GM12878 (cell line): ENCODE data around the gene DMRTC2. TPM values are rescaled to one million over a fixed set of nuclear protein-coding genes. Genes with fewer than 3 reads are reported as not detected.

Experiments used
- ATAC-seq: fragments of 200-7000 bp; cut with Tn5 transposase; 3 replicates; pipeline ENCODE4 v1.9.1; 2020; ENCODE audit warnings: mild to moderate bottlenecking, moderate library complexity
- BruUV-seq: library from RNA; stranded (reverse); fragments of 400-500 nt; replicated peaks from 2 replicates; lab custom pipeline; 2021; lab: Mats Ljungman, UMichigan
- CTCF ChIA-PET: fragments of 300-600 bp; sonication (Branson Sonifier 250); formaldehyde crosslinking; extraction: SDS; loops from one replicate; lab custom pipeline; 2021; ENCODE audit warnings: inconsistent platforms; lab: Yijun Ruan, JAX
- POLR2A ChIA-PET: fragments of 350-600 bp; formaldehyde crosslinking; extraction: SDS; loops from one replicate; lab custom pipeline; 2021; ENCODE audit warnings: inconsistent platforms; lab: Charles Lee
- RAD21 ChIA-PET: fragments of 300-600 bp; sonication (Branson Sonifier 250); formaldehyde crosslinking; loops from one replicate; lab custom pipeline; 2023; ENCODE audit warnings: antibody characterized with exemption; ENCODE audit not compliant: unreplicated experiment; lab: Charles Lee
- SMC1A ChIA-PET: fragments of 300-600 bp; sonication (Branson Sonifier 250); formaldehyde crosslinking; loops from one replicate; lab custom pipeline; 2023; ENCODE audit not compliant: unreplicated experiment, uncharacterized antibody; lab: Charles Lee
- DNase-seq: peaks from one replicate; pipeline ENCODE4 v3.0.0-alpha.2; 2011; ENCODE audit warnings: low read depth, low spot score
- FAIRE-seq: peaks from 3 replicates; lab custom pipeline; 2011; peaks lifted over from hg19 to GRCh38; lab: Jason Lieb, UNC
- H2AFZ ChIP-seq: 2 replicates; pipeline ENCODE4 v1.6.0; 2011; ENCODE audit warnings: low read depth, low read length, control low read depth; ENCODE audit not compliant: control insufficient read depth
- H3K27ac ChIP-seq: 2 replicates; pipeline ENCODE4 v1.5.1; 2011; ENCODE audit warnings: control low read depth; ENCODE audit not compliant: control insufficient read depth, insufficient read depth
- H3K27me3 ChIP-seq, 2 experiments: replicated peaks in 1 of 2; 2 replicates each; pipeline versions ENCODE4 v1.6.0 to v1.6.1; 2011; ENCODE audit warnings: low read length in 1 of 2; ENCODE audit not compliant: control insufficient read depth in 2 of 2, insufficient read depth in 2 of 2
- H3K36me3 ChIP-seq, 2 experiments: 2 replicates each; pipeline ENCODE4 v1.5.1; 2011; ENCODE audit warnings: low read length in 1 of 2; ENCODE audit not compliant: control insufficient read depth in 2 of 2, insufficient read depth in 2 of 2
- H3K4me1 ChIP-seq: 2 replicates; pipeline ENCODE4 v1.6.1; 2011; ENCODE audit warnings: mild to moderate bottlenecking, low read length, moderate library complexity, mixed read lengths; ENCODE audit not compliant: control insufficient read depth, insufficient read depth
- H3K4me2 ChIP-seq: 2 replicates; pipeline ENCODE4 v1.6.0; 2011; ENCODE audit warnings: control low read depth; ENCODE audit not compliant: control insufficient read depth, insufficient read depth
- H3K4me3 ChIP-seq: fragments of 200-600 bp; sonication (generic); 2 replicates; pipeline ENCODE4 v1.5.1; 2016
- H3K79me2 ChIP-seq: 2 replicates; pipeline ENCODE4 v1.6.0; 2011; ENCODE audit warnings: low read length; ENCODE audit not compliant: control insufficient read depth, insufficient read depth
- H3K9ac ChIP-seq: 2 replicates; pipeline ENCODE4 v1.8.0; 2011; ENCODE audit warnings: low read length, control low read depth, mixed read lengths; ENCODE audit not compliant: control insufficient read depth, insufficient read depth
- H3K9me3 ChIP-seq: replicated peaks from 3 replicates; pipeline ENCODE4 v1.5.1; 2011; ENCODE audit warnings: mild to moderate bottlenecking, low read length; ENCODE audit not compliant: control insufficient read depth, insufficient read depth
- H4K20me1 ChIP-seq: 2 replicates; pipeline ENCODE4 v1.6.0; 2011; ENCODE audit not compliant: control insufficient read depth, insufficient read depth
- BACH1 ChIP-seq: fragments of 450-650 bp; IDR thresholded peaks from 2 replicates; pipeline ENCODE4 v1.6.1; 2017; ENCODE audit warnings: mild to moderate bottlenecking, borderline replicate concordance
- CHD1 ChIP-seq: IDR thresholded peaks from 2 replicates; pipeline ENCODE4 v1.6.1; 2012; ENCODE audit warnings: low read depth, low read length, improper control_type of control experiment
- CHD4 ChIP-seq: fragments of 200-600 bp; sonication (generic); IDR thresholded peaks from 2 replicates; pipeline ENCODE4 v1.6.1; 2016; ENCODE audit warnings: mild to moderate bottlenecking
- FOXK2 ChIP-seq: fragments of 450-650 bp; IDR thresholded peaks from 2 replicates; pipeline ENCODE4 v1.6.1; 2017; ENCODE audit warnings: mild to moderate bottlenecking, moderate library complexity
- HDAC2 ChIP-seq: fragments of 200-600 bp; sonication (generic); IDR thresholded peaks from 2 replicates; pipeline ENCODE4 v1.6.1; 2017
- IKZF1 ChIP-seq: fragments of 450-650 bp; conservative IDR thresholded peaks from 2 replicates; pipeline ENCODE4 v1.6.1; 2017; ENCODE audit warnings: antibody characterized with exemption, mild to moderate bottlenecking
- NFIC ChIP-seq: IDR thresholded peaks from 2 replicates; pipeline ENCODE4 v1.6.1; 2012; ENCODE audit warnings: low read depth, mild to moderate bottlenecking, inconsistent platforms, low read length, moderate library complexity
- RAD51 ChIP-seq: fragments of 450-650 bp; IDR thresholded peaks from 2 replicates; pipeline ENCODE4 v1.6.1; 2016; ENCODE audit warnings: moderate library complexity, mild to moderate bottlenecking, inconsistent platforms
- RB1 ChIP-seq: fragments of 450-650 bp; formaldehyde crosslinking; IDR thresholded peaks from 2 replicates; pipeline ENCODE4 v1.6.1; 2017; ENCODE audit warnings: mild to moderate bottlenecking, borderline replicate concordance
- RCOR1 ChIP-seq: conservative IDR thresholded peaks from 2 replicates; pipeline ENCODE4 v1.6.1; 2012; ENCODE audit warnings: low read depth, low read length, improper control_type of control experiment
- RELB ChIP-seq: fragments of 450-650 bp; IDR thresholded peaks from 2 replicates; pipeline ENCODE4 v1.6.1; 2017; ENCODE audit warnings: low read depth, mild to moderate bottlenecking, moderate library complexity
- RUNX3 ChIP-seq: IDR thresholded peaks from 2 replicates; pipeline ENCODE4 v1.6.1; 2012; ENCODE audit warnings: low read length, inconsistent platforms
- SIN3A ChIP-seq: IDR thresholded peaks from 2 replicates; pipeline ENCODE4 v1.6.1; 2012; ENCODE audit warnings: low read depth, low read length, improper control_type of control experiment
- SP1 ChIP-seq: IDR thresholded peaks from one replicate; pipeline ENCODE4 v1.6.1; 2011; ENCODE audit warnings: low read depth, low read length
- SRF ChIP-seq, 2 experiments: IDR thresholded peaks; 2 replicates each; pipeline ENCODE4 v1.6.1; 2011; ENCODE audit warnings: low read depth in 2 of 2, low read length in 2 of 2, mild to moderate bottlenecking in 1 of 2, moderate library complexity in 1 of 2
- YY1 ChIP-seq: IDR thresholded peaks from 2 replicates; pipeline ENCODE4 v1.6.1; 2011; ENCODE audit warnings: low read depth, mild to moderate bottlenecking, low read length
- ZNF622 ChIP-seq: fragments of 450-650 bp; IDR thresholded peaks from 2 replicates; pipeline ENCODE4 v1.6.1; 2017; ENCODE audit warnings: mild to moderate bottlenecking, inconsistent platforms
- WGBS: methylation state at CpG from one replicate; pipeline ENCODE4 v1.1.6; 2016; ENCODE audit warnings: low lambda C conversion rate; ENCODE audit not compliant: insufficient replicate concordance, insufficient coverage; ENCODE audit errors: missing lambda C conversion rate; 5-methylcytosine and 5-hydroxymethylcytosine counted together
- in situ Hi-C: fragments of 300-500 bp; cut with MboI; formaldehyde crosslinking; loops from 9 replicates; pipeline ENCODE4 v1.14.3; 2018; ENCODE audit warnings: mixed read lengths
- intact Hi-C: fragments of 100-400 bp; cut with micrococcal nuclease; formaldehyde crosslinking; loops from one replicate; pipeline ENCODE4 v1.14.2; 2022; ENCODE audit not compliant: unreplicated experiment
- polyA plus RNA-seq, 11 experiments: library from polyadenylated mRNA; depleted of rRNA in 4 of 11; unstranded in 6 of 11; stranded (reverse) in 5 of 11; fragments of >200 nt; fragmentation: Nextera tagmentation in 4 of 11; fragmentation: Illumina TruSeq in 1 of 11; extraction: Ambion mirVana in 4 of 11; extraction: Trizol in 1 of 11; gene quantifications; 1 replicate in 1 of 11; 2 replicates in 10 of 11; pipeline versions ENCODE4 v1.2.1 to v1.2.3, GENCODE V29; 2011 to 2016; ENCODE audit warnings: inconsistent platforms in 2 of 11, missing spikeins in 2 of 11, low read depth in 1 of 11
- total RNA-seq, 4 experiments: library from RNA; depleted of rRNA in 3 of 4; stranded (reverse); fragments of >200 nt in 3 of 4; fragmentation: Illumina TruSeq in 1 of 4; extraction: Trizol in 1 of 4; gene quantifications; 2 replicates each; pipeline versions ENCODE4 v1.2.1 to v1.2.3, GENCODE V29; 2013 to 2021
- TF ChIP-seq, protein P1 (sequence below): fragments of 450-650 bp; IDR thresholded peaks from 2 replicates; pipeline ENCODE4 v1.6.1; 2018; ENCODE audit warnings: borderline replicate concordance, mild to moderate bottlenecking; ENCODE audit not compliant: partially characterized antibody

Gene DMRTC2
- total and polyA plus RNA-seq, 10 of the 15 experiments (the other 5 are each of a cell fraction or from before 2014, with no cell fraction given) = not detected

- 33% methylated on average over 4 of the region's 4 CpGs for WGBS
- Histone ChIP-seq H3K27ac (no peak overlapping the region), H3K27me3 (no peaks in the 10 kb centered on the region), H3K4me2 (no peak overlapping the region), H3K79me2 (no peaks in the 10 kb centered on the region)
- FAIRE-seq = no peak
- in situ Hi-C loops = no loop called here
- TF ChIP-seq RB1 = no peak
- TF ChIP-seq CHD4 = no peak
- no peak for TF ChIP-seq SIN3A
- no peak for TF ChIP-seq HDAC2
- TF ChIP-seq SP1 = no peak
- TF ChIP-seq CHD1 = no peak
- TF ChIP-seq RCOR1 = no peak
- TF ChIP-seq, protein P1, sequence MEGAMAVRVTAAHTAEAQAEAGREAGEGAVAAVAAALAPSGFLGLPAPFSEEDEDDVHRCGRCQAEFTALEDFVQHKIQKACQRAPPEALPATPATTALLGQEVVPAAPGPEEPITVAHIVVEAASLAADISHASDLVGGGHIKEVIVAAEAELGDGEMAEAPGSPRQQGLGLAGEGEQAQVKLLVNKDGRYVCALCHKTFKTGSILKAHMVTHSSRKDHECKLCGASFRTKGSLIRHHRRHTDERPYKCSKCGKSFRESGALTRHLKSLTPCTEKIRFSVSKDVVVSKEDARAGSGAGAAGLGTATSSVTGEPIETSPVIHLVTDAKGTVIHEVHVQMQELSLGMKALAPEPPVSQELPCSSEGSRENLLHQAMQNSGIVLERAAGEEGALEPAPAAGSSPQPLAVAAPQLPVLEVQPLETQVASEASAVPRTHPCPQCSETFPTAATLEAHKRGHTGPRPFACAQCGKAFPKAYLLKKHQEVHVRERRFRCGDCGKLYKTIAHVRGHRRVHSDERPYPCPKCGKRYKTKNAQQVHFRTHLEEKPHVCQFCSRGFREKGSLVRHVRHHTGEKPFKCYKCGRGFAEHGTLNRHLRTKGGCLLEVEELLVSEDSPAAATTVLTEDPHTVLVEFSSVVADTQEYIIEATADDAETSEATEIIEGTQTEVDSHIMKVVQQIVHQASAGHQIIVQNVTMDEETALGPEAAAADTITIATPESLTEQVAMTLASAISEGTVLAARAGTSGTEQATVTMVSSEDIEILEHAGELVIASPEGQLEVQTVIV = no peak
- TF ChIP-seq BACH1 = no peak
- TF ChIP-seq NFIC = no peak
- no peak for TF ChIP-seq FOXK2
- no peak for TF ChIP-seq YY1
- TF ChIP-seq ZNF622 = no peak
- TF ChIP-seq SRF (IDR thresholded peaks at IDR 0.05; ENCODE audit: low read depth in 2 of 2, low read length in 2 of 2) = no peak
- no peak for TF ChIP-seq RAD51
- TF ChIP-seq RUNX3 = no peak
- TF ChIP-seq RELB = no peak
- TF ChIP-seq IKZF1 = no peak
- TF ChIP-seq, all 136 proteins: peak for 0
- Histone ChIP-seq H3K4me3 (no peak overlapping the region), H4K20me1 (no peaks in the 10 kb centered on the region), H3K9me3 (no peaks in the 10 kb centered on the region), H3K9ac (no peak overlapping the region), H3K4me1 (peaks cover 5% of the 10 kb centered on the region), H3K36me3 (no peaks in the 10 kb centered on the region), H2AFZ (no peak overlapping the region)
- intact Hi-C loops = no loop called here
- DNase-seq = no peak
- POLR2A ChIA-PET = no interaction called here
- SMC1A ChIA-PET = no interaction called here
- RAD21 ChIA-PET = no interaction called here
- CTCF ChIA-PET = interaction anchor here (1.0 kb wide), 1 partner anchor 61 kb away, joined by 3 read pairs; no protein-coding TSS in a partner anchor
- ATAC-seq = no peak
- BruUV-seq = no TSS peak
These were observed 29.5 kb upstream of the DMRTC2 start for GRCh38 chr19:41815301-41815700.
